HAP-1 (cell line): Measurements from ENCODE around the gene CSAD.

Experiments used
- DNase-seq, 2 experiments: peaks; one replicate each; pipeline ENCODE4 v3.0.0-alpha.2; 2016 to 2020; ENCODE audit warnings: low spot score in 2 of 2
- H3K27me3 ChIP-seq: fragments of 250-450 bp; sonication (Bioruptor Pico); 2 replicates; pipeline ENCODE4 v1.5.1; 2020; ENCODE audit warnings: low read depth, mild to moderate bottlenecking, moderate library complexity
- H3K36me3 ChIP-seq: fragments of 250-450 bp; sonication (Bioruptor Pico); replicated peaks from 2 replicates; pipeline ENCODE4 v1.5.1; 2020; ENCODE audit warnings: mild to moderate bottlenecking
- H3K4me1 ChIP-seq: fragments of 250-450 bp; sonication (Bioruptor Pico); 2 replicates; pipeline ENCODE4 v1.5.1; 2020; ENCODE audit warnings: mild to moderate bottlenecking
- H3K4me3 ChIP-seq: fragments of 250-450 bp; sonication (Bioruptor Pico); 2 replicates; pipeline ENCODE4 v1.5.1; 2020; ENCODE audit warnings: mild to moderate bottlenecking, moderate library complexity
- H3K9me3 ChIP-seq: fragments of 250-450 bp; sonication (Bioruptor Pico); 2 replicates; pipeline ENCODE4 v1.5.1; 2020; ENCODE audit warnings: mild to moderate bottlenecking, moderate library complexity
- in situ Hi-C: fragments of 300-500 bp; cut with MboI; formaldehyde crosslinking; loops from 3 replicates; pipeline ENCODE4 v1.14.3; 2020; ENCODE audit warnings: low sequenced_read_pairs, inconsistent platforms, mixed read lengths

The CSAD gene

DNA sequence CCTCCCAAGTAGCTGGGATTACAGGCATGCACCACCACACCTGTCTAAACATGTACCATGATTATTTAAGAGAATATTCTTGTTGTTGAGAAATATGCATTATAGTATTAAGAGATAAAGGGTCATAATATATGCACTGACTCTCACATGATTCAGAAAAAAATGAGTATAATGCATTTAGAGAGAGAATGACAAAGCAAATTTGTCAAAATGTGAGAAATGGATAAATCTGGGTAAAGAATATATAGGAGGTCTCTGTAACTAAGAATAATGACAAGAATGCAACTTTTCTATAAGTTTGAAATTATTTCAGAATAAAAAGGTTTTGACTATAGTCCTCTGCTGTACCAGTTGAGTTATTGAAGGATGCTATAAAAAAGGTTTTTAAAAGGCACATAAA is 28.3 kb downstream of the CSAD start:
- in situ Hi-C loops = no loop called here

DNA sequence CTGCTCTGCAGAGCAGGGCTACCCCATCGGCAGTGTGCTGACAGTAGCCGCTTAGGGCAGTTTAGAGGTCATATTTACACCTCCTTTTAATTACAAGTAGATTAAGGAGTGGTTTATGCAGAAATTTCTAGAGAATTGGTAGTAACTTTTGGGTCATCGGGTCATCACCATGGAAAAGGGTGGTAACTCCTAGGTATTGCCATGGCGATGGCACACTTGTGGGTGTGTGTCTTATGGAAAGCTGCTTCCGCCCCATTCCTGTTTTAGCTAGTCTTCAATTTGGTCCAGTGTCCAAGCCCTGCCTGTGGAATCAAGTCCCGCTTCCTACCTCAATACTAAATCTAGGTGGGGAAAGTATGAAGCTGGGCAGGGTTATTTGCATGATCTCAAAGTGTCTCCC is 29.7 kb downstream of the CSAD start:
- in situ Hi-C loops = no loop called here

More for the DNA sequence above, 28.3 kb downstream of the CSAD start:
- H3K36me3 ChIP-seq = no peaks in the 10 kb centered on the region
- no peaks in the 10 kb centered on the region for H3K4me1 ChIP-seq
- no peak overlapping the region for H3K4me3 ChIP-seq
- H3K27me3 ChIP-seq = peaks cover 3% of the 10 kb centered on the region; the same call in 1 of the 2 replicates
- DNase-seq = no peak
- no peaks in the 10 kb centered on the region for H3K9me3 ChIP-seq

GRCh38 chr12:53147653-53148052 is 33.1 kb downstream of the CSAD start:
- H3K36me3 ChIP-seq = no peaks in the 10 kb centered on the region
- in situ Hi-C loops = no loop called here
- H3K4me3 ChIP-seq = no peak overlapping the region
- H3K9me3 ChIP-seq = no peaks in the 10 kb centered on the region
- no peak for DNase-seq
- H3K27me3 ChIP-seq = peaks cover 3% of the 10 kb centered on the region; the same call in 1 of the 2 replicates
- H3K4me1 ChIP-seq = no peaks in the 10 kb centered on the region

More for the DNA sequence above, 29.7 kb downstream of the CSAD start:
- H3K36me3 ChIP-seq = no peaks in the 10 kb centered on the region
- H3K9me3 ChIP-seq = no peaks in the 10 kb centered on the region
- no peak for DNase-seq
- H3K27me3 ChIP-seq = peaks cover 3% of the 10 kb centered on the region; the same call in 1 of the 2 replicates
- H3K4me1 ChIP-seq = no peaks in the 10 kb centered on the region
- H3K4me3 ChIP-seq = no peak overlapping the region

DNA sequence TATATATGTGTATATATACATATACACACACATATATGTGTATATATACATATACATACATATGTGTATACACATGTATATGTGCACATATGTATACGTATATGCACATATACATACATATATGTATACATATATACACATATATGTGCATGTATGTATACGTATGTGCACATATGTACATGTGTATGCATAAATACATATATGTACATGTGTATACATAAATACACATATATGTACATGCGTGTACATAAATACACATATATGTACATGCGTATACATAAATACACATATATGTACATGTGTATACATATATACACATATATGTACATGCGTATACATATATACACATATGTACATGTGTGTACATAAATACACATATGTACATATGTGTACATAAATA is 33.5 kb downstream of the CSAD start:
- Histone ChIP-seq H3K4me1 (no peaks in the 10 kb centered on the region), H3K27me3 (peaks cover 3% of the 10 kb centered on the region; the same call in 1 of the 2 replicates), H3K9me3 (no peaks in the 10 kb centered on the region), H3K36me3 (no peaks in the 10 kb centered on the region), H3K4me3 (no peak overlapping the region)
- in situ Hi-C loops = no loop called here
- no peak for DNase-seq

GRCh38 chr12:53145383-53146260 is 35.1 kb downstream of the CSAD start:
- Histone ChIP-seq H3K4me3 (no peak overlapping the region), H3K27me3 (no peaks in the 10 kb centered on the region), H3K4me1 (no peaks in the 10 kb centered on the region), H3K9me3 (no peaks in the 10 kb centered on the region), H3K36me3 (no peaks in the 10 kb centered on the region)
- in situ Hi-C loops = no loop called here
- no peak for DNase-seq

- Histone ChIP-seq H3K9me3 (peaks cover 5% of the 10 kb centered on the region; the same call in 1 of the 2 replicates), H3K4me1 (no peaks in the 10 kb centered on the region), H3K4me3 (no peak overlapping the region), H3K36me3 (no peaks in the 10 kb centered on the region), H3K27me3 (no peaks in the 10 kb centered on the region)
- in situ Hi-C loops = no loop called here
- no peak for DNase-seq
These were observed 37.4 kb downstream of the CSAD start for GRCh38 chr12:53143355-53143754.

- no peaks in the 10 kb centered on the region; the same call in 1 of the 2 replicates for H3K27me3 ChIP-seq
- H3K4me1 ChIP-seq = no peaks in the 10 kb centered on the region
- in situ Hi-C loops = no loop called here
These were observed 47.0 kb downstream of the CSAD start for GRCh38 chr12:53133722-53134121.

DNA sequence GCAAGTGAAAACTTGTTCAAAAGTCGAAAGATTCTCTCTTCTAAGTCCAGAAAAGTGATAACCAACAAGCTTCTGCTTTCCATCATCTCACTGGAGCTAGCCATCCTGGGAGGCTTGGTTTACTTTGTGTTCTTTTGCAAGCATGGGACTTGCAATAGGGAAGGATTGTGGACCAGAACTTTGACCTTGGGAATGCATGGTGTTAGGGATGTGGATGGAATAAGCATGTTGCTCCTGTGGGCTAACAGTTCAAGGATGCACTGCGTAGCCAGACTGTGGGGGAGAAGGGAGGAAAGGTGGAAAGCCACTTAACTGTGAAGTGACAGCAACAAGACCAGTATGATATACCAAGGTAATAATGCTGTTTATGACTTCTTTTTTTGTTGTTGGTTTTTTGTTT is 48.9 kb downstream of the CSAD start:
- Histone ChIP-seq H3K36me3 (no peaks in the 10 kb centered on the region), H3K4me1 (no peaks in the 10 kb centered on the region), H3K27me3 (peaks cover 8% of the 10 kb centered on the region), H3K4me3 (no peak overlapping the region), H3K9me3 (no peaks in the 10 kb centered on the region)
- no peak for DNase-seq
- in situ Hi-C loops = no loop called here

More at GRCh38 chr12:53133722-53134121, 47.0 kb downstream of the CSAD start:
- Histone ChIP-seq H3K4me3 (no peak overlapping the region), H3K36me3 (no peaks in the 10 kb centered on the region), H3K9me3 (peaks cover 2% of the 10 kb centered on the region; the same call in 1 of the 2 replicates)
- DNase-seq = no peak

DNA sequence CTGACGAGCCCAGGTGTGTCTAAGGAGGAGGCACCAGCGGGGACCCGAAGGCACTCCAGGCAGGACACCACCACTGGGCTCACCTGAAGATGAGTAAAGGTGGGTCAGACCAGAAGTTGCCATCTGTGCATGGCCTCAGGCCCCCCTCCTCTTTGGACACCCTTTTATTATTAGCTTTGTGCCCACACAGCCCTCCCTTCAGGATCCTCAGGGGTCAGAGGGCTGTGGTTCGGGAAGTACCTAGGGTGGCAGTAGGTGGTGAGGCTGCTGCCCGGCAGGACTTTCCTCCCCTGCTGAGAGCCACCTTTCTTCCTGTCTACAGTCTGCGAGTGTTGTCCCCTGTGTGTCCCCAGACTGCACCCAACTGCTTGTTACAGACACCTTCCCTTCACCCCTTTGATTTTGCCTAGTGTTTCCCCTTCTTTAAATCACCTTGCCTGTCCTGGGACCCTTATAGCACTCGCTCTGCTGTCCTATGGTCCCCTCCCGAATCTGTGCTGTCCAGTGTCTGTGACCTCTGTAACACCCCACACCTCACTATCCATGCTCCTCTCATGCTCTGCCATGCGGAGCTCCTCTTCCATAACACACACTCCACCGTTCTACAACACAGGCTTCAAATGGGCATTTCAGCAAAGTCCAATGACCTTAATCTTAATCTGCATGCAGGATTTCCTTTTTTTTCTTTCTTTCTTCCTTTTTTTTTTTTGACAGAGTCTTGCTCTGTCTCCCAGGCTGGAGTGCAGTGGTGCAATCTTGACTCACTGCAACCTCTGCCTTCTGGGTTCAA is 51.8 kb downstream of the CSAD start:
- peaks cover 8% of the 10 kb centered on the region for H3K27me3 ChIP-seq
- DNase-seq = no peak
- in situ Hi-C loops = no loop called here

DNA sequence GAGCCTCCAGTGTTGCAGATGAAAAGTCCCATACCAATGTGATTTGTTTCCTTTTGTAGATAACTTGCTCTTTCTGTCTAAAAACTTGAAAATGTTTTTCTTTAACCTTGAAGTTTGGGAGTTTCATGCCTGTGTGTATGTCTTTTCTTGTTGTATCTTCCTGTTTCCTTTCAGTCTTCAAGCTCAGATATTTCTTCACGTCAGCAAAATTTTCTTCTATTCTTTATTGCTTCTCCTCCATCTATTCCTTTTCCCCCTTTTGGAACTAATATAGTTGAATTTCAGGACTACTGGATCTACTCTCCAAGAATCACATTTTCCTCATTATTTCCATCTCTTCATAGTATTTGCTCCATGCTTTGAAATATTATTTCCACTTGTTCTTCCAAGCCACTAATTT is 53.6 kb downstream of the CSAD start:
- Histone ChIP-seq H3K4me1 (no peaks in the 10 kb centered on the region), H3K27me3 (peaks cover 8% of the 10 kb centered on the region), H3K4me3 (no peak overlapping the region), H3K9me3 (no peaks in the 10 kb centered on the region), H3K36me3 (no peaks in the 10 kb centered on the region)
- no peak for DNase-seq
- in situ Hi-C loops = no loop called here

More for the DNA sequence above, 51.8 kb downstream of the CSAD start:
- H3K36me3 ChIP-seq = no peaks in the 10 kb centered on the region
- H3K9me3 ChIP-seq = no peaks in the 10 kb centered on the region
- H3K4me3 ChIP-seq = no peak overlapping the region
- no peaks in the 10 kb centered on the region for H3K4me1 ChIP-seq

DNA sequence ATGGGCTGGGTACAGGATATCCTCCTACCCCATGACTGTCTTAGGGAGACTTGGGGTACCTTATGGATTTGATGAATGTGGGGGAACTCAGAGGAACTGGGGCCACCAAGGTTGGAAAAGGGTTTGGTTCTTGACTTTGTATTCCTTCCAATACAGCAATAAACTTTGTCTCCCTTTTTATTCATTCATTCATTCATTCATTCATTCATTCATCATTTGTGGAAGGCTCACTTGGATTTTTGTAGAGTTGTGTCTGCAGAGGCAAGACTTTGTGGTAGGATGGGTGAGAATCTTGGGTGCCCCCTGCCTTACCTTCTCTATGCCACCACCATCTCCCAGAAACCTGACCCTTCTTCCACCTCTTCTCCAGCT is 56.4 kb downstream of the CSAD start:
- in situ Hi-C loops = no loop called here
- H3K36me3 ChIP-seq = no peaks in the 10 kb centered on the region
- H3K4me3 ChIP-seq = no peak overlapping the region
- H3K4me1 ChIP-seq = no peaks in the 10 kb centered on the region
- no peak for DNase-seq
- H3K9me3 ChIP-seq = no peaks in the 10 kb centered on the region
- H3K27me3 ChIP-seq = peaks cover 8% of the 10 kb centered on the region

DNA sequence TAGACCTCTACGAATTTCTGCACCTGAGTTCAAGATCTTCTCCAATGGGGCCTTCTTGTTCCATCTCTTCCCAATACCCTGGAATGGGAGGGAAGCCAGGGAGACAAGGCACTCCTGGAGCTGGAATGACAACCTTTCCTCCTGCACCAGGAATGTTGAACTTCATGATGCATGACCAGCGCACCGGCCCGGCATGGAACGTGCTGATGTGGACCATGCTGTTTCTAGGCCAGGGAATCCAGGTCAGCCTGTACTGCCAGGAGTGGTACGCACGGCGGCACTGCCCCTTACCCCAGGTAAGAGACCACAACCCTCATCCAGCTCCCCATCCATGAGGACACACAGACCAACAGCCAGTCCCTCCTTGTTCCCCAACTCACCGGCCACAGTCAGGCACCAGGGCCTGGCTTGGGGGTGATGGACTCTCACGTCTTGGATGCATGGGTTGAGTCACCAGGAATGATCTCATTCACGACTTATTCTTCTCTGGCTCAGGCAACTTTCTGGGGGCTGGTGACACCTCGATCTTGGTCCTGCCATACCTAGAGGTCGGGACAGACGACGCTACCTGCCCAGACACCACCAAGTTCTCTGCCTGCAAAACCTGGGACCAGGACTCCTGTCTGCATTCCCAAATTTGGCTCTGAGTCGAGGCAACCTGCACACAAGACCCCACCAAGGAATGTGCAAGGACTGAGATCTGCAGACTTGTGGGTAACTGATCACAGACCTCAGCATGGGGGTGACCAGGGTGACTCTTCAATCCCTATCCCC is 57.0 kb downstream of the CSAD start:
- H3K27me3 ChIP-seq = peaks cover 8% of the 10 kb centered on the region
- H3K36me3 ChIP-seq = no peaks in the 10 kb centered on the region
- no peaks in the 10 kb centered on the region for H3K4me1 ChIP-seq
- H3K9me3 ChIP-seq = no peaks in the 10 kb centered on the region
- DNase-seq = no peak
- in situ Hi-C loops = no loop called here
- no peak overlapping the region for H3K4me3 ChIP-seq

- in situ Hi-C loops = no loop called here
- no peaks in the 10 kb centered on the region for H3K4me1 ChIP-seq
- H3K4me3 ChIP-seq = no peak overlapping the region
- H3K27me3 ChIP-seq = peaks cover 8% of the 10 kb centered on the region
- DNase-seq = no peak
- no peaks in the 10 kb centered on the region for H3K9me3 ChIP-seq
- no peaks in the 10 kb centered on the region for H3K36me3 ChIP-seq
These were observed 57.7 kb downstream of the CSAD start for GRCh38 chr12:53122961-53123468.
